ENCODE measurements around the gene CTSL.
A peak's percentile ranks its signal among the peaks of the same experiment; 100 is the strongest.

The CTSL gene

DNA sequence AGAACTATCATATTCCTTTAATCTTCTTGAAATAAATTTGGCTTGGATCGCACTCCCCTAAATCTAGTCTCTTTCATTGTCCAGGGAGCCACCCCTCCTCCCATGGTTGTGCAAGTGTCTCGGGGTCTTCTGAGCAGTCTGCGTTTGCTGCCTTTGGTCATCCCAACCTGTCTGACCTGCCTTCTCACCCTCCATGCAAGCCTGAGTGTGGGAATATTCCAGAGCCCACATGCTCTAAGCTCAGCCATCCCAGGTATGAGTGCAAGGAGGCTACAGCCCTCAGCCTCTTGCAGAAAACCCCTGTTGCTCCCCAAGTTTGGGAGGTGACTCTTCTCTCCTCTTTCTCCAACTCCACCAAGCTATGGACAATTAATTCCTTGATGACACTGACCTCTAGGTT lies 7.7 kb upstream of the CTSL start:
- Histone ChIP-seq H3K9ac (ENCODE audit: low read length in 5 of 5) (no peak overlapping the region), H3K9me3 (ENCODE audit: control insufficient read depth in 5 of 5, low read length in 5 of 5) (no peaks in the 10 kb centered on the region), H3K27ac (ENCODE audit: low read depth, low read length) (no peak overlapping the region), H3K27me3 (ENCODE audit: control insufficient read depth in 5 of 5, insufficient read depth in 4 of 5, low read length in 5 of 5) (peaks cover 0 to 4% (median 0%) of the 10 kb centered on the region in 5 donors), H3K4me3 (ENCODE audit: low read depth in 1 of 5, low read length in 5 of 5) (no peak overlapping the region), H3K4me1 (ENCODE audit: control insufficient read depth in 5 of 5, insufficient read depth in 5 of 5, low read length in 5 of 5) (peaks cover 6 to 30% (median 10%) of the 10 kb centered on the region in 5 donors), H3K36me3 (ENCODE audit: control insufficient read depth in 5 of 5, insufficient read depth in 5 of 5, low read length in 5 of 5) (no peaks in the 10 kb centered on the region)

GRCh38 chr9:87718852-87719612 lies 6.9 kb upstream of the CTSL start:
- peaks cover 6 to 23% (median 10%) of the 10 kb centered on the region in 5 donors for H3K4me1 ChIP-seq (ENCODE audit: control insufficient read depth in 5 of 5, insufficient read depth in 5 of 5, low read length in 5 of 5)
- H3K27me3 ChIP-seq (ENCODE audit: control insufficient read depth in 5 of 5, insufficient read depth in 4 of 5, low read length in 5 of 5) = no peaks in the 10 kb centered on the region
- H3K36me3 ChIP-seq (ENCODE audit: control insufficient read depth in 5 of 5, insufficient read depth in 5 of 5, low read length in 5 of 5) = no peaks in the 10 kb centered on the region
- no peak overlapping the region for H3K9ac ChIP-seq (ENCODE audit: low read length in 5 of 5)
- no peaks in the 10 kb centered on the region for H3K9me3 ChIP-seq (ENCODE audit: control insufficient read depth in 5 of 5, low read length in 5 of 5)
- H3K4me3 ChIP-seq (ENCODE audit: low read depth in 1 of 5, low read length in 5 of 5) = no peak overlapping the region
- no peak overlapping the region for H3K27ac ChIP-seq (ENCODE audit: low read depth, low read length)

DNA sequence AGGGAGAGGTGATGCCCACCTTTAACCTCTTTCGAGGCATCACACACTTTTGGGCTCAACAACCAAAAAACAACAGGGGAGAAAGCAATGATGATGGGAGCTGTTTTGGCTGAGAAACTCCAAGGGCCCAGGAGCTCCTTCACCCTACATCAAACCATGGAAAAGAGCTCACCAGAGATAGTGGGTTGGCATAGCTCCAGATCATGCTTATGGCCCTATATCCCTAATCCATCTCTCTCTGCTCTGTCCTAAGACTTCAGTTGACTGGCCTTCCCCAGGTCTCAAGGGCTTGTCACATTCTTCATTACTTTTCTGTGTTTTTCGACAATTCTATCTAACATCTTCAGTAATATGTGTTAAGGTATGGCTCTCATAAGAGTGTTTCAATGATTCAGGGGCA lies 5.7 kb upstream of the CTSL start:
- Histone ChIP-seq H3K9ac (ENCODE audit: low read length in 5 of 5) (no peak overlapping the region), H3K4me3 (ENCODE audit: low read depth in 1 of 5, low read length in 5 of 5) (no peak overlapping the region), H3K27ac (ENCODE audit: low read depth, low read length) (no peak overlapping the region), H3K4me1 (ENCODE audit: control insufficient read depth in 5 of 5, insufficient read depth in 5 of 5, low read length in 5 of 5) (peaks cover under 1 to 15% (median 3%) of the 10 kb centered on the region in 5 donors), H3K9me3 (ENCODE audit: control insufficient read depth in 5 of 5, low read length in 5 of 5) (no peaks in the 10 kb centered on the region), H3K27me3 (ENCODE audit: control insufficient read depth in 5 of 5, insufficient read depth in 4 of 5, low read length in 5 of 5) (no peaks in the 10 kb centered on the region), H3K36me3 (ENCODE audit: control insufficient read depth in 5 of 5, insufficient read depth in 5 of 5, low read length in 5 of 5) (no peaks in the 10 kb centered on the region)

DNA sequence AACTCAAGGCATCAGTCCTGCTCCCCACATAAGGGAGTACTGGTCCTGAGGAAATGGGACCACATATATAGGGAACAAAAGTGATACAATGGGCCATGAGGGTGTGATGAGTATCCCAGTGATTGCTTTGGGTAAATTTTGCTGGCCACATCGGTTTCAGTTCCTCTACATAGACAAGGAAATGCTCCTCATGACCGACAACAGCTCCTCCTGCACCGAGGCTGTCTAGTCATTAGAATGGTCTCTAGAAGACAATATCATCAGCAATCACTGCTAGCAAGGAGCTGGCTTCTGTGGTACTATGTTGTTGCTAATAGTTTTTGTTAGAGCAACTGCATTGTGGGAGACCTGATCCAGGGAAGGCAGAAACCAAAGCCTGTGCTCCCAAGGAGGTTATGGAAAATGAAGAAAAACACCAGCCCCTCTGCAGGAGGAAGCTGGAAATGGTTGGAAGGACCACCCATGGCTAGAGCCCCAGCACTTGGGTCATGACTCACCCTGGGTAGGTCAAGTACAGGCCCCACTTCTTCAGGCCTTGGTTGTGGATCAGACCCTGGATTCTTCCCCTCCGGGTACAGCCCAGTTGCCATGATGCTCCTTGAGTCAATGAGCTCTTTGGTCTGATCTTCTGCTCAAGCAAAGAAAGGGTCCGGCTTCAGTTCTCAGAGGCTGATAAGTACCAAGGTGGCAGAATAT lies 3.4 kb upstream of the CTSL start:
- peaks cover 0 to 2% (median 0%) of the 10 kb centered on the region in 5 donors for H3K36me3 ChIP-seq (ENCODE audit: control insufficient read depth in 5 of 5, insufficient read depth in 5 of 5, low read length in 5 of 5)
- no peak overlapping the region for H3K4me3 ChIP-seq (ENCODE audit: low read depth in 1 of 5, low read length in 5 of 5)
- H3K9me3 ChIP-seq (ENCODE audit: control insufficient read depth in 5 of 5, low read length in 5 of 5) = no peaks in the 10 kb centered on the region
- H3K27ac ChIP-seq (ENCODE audit: low read depth, low read length) = peak overlapping the region; percentile 6
- H3K4me1 ChIP-seq (ENCODE audit: control insufficient read depth in 5 of 5, insufficient read depth in 5 of 5, low read length in 5 of 5) = peaks cover 5 to 30% (median 15%) of the 10 kb centered on the region in 5 donors
- H3K9ac ChIP-seq (ENCODE audit: low read length in 5 of 5) = no peak overlapping the region
- H3K27me3 ChIP-seq (ENCODE audit: control insufficient read depth in 5 of 5, insufficient read depth in 4 of 5, low read length in 5 of 5) = no peaks in the 10 kb centered on the region

DNA sequence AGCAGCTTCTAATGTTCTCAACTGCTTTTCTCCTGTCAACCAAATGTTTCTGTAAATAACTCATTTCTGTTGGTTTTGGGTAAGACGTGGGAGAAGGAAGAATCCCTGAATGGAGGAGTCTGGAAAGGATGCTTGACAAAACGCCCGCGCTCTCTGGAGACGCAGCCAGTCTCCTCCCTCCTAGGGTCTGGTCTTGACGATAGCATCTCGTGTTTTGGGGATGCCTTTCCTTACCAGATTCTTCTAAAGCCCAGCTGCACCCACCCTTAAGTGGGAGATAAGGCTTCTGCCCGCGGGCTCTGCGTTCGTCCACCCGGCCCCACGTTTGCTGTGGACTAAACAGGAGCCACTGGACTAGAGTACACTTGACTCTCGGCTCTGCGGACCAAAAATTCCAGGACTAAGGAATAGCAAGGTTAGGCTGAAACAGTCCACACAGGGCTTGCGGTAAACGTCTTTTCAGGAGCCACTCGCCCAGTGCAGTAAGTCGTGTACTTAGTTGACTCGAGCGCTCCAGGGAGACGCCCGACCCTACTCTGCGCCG lies 491 bp upstream of the CTSL start:
- H3K36me3 ChIP-seq (ENCODE audit: control insufficient read depth in 5 of 5, insufficient read depth in 5 of 5, low read length in 5 of 5) = peaks cover 19 to 30% (median 25%) of the 10 kb centered on the region in 5 donors
- peak overlapping the region; percentile 80 to 95 (median 85) for H3K4me3 ChIP-seq (ENCODE audit: low read depth in 1 of 5, low read length in 5 of 5)
- H3K9me3 ChIP-seq (ENCODE audit: control insufficient read depth in 5 of 5, low read length in 5 of 5) = no peaks in the 10 kb centered on the region
- no peaks in the 10 kb centered on the region for H3K27me3 ChIP-seq (ENCODE audit: control insufficient read depth in 5 of 5, insufficient read depth in 4 of 5, low read length in 5 of 5)
- H3K27ac ChIP-seq (ENCODE audit: low read depth, low read length) = peak overlapping the region; percentile 96
- H3K9ac ChIP-seq (ENCODE audit: low read length in 5 of 5) = peak overlapping the region in 4 of 5 donors; percentile 81 to 98 (median 89)
- peaks cover 3 to 38% (median 34%) of the 10 kb centered on the region in 5 donors for H3K4me1 ChIP-seq (ENCODE audit: control insufficient read depth in 5 of 5, insufficient read depth in 5 of 5, low read length in 5 of 5)

GRCh38 chr9:87729246-87729645 lies 3.3 kb downstream of the CTSL start:
- H3K4me3 ChIP-seq (ENCODE audit: low read depth in 1 of 5, low read length in 5 of 5) = peak overlapping the region; percentile 30 to 89 (median 85)
- H3K9me3 ChIP-seq (ENCODE audit: control insufficient read depth in 5 of 5, low read length in 5 of 5) = no peaks in the 10 kb centered on the region
- no peaks in the 10 kb centered on the region for H3K27me3 ChIP-seq (ENCODE audit: control insufficient read depth in 5 of 5, insufficient read depth in 4 of 5, low read length in 5 of 5)
- peaks cover 23 to 49% (median 41%) of the 10 kb centered on the region in 5 donors for H3K36me3 ChIP-seq (ENCODE audit: control insufficient read depth in 5 of 5, insufficient read depth in 5 of 5, low read length in 5 of 5)
- H3K9ac ChIP-seq (ENCODE audit: low read length in 5 of 5) = peak overlapping the region in 1 of 5 donors; percentile 29
- H3K27ac ChIP-seq (ENCODE audit: low read depth, low read length) = peak overlapping the region; percentile 8
- H3K4me1 ChIP-seq (ENCODE audit: control insufficient read depth in 5 of 5, insufficient read depth in 5 of 5, low read length in 5 of 5) = peaks cover 3 to 39% (median 31%) of the 10 kb centered on the region in 5 donors

- Histone ChIP-seq H3K4me1 (ENCODE audit: control insufficient read depth in 5 of 5, insufficient read depth in 5 of 5, low read length in 5 of 5) (peaks cover 0 to 32% (median 24%) of the 10 kb centered on the region in 5 donors), H3K4me3 (ENCODE audit: low read depth in 1 of 5, low read length in 5 of 5) (no peak overlapping the region), H3K27me3 (ENCODE audit: control insufficient read depth in 5 of 5, insufficient read depth in 4 of 5, low read length in 5 of 5) (no peaks in the 10 kb centered on the region), H3K36me3 (ENCODE audit: control insufficient read depth in 5 of 5, insufficient read depth in 5 of 5, low read length in 5 of 5) (peaks cover 23 to 49% (median 41%) of the 10 kb centered on the region in 5 donors), H3K9ac (ENCODE audit: low read length in 5 of 5) (no peak overlapping the region), H3K27ac (ENCODE audit: low read depth, low read length) (no peak overlapping the region), H3K9me3 (ENCODE audit: control insufficient read depth in 5 of 5, low read length in 5 of 5) (no peaks in the 10 kb centered on the region)
Observed at GRCh38 chr9:87731321-87731720, 5.4 kb downstream of the CTSL start.

GRCh38 chr9:87732344-87732743 lies 6.4 kb downstream of the CTSL start:
- H3K9me3 ChIP-seq (ENCODE audit: control insufficient read depth in 5 of 5, low read length in 5 of 5) = no peaks in the 10 kb centered on the region
- no peak overlapping the region for H3K4me3 ChIP-seq (ENCODE audit: low read depth in 1 of 5, low read length in 5 of 5)
- no peak overlapping the region for H3K9ac ChIP-seq (ENCODE audit: low read length in 5 of 5)
- peaks cover 0 to 27% (median 16%) of the 10 kb centered on the region in 5 donors for H3K4me1 ChIP-seq (ENCODE audit: control insufficient read depth in 5 of 5, insufficient read depth in 5 of 5, low read length in 5 of 5)
- H3K27ac ChIP-seq (ENCODE audit: low read depth, low read length) = no peak overlapping the region
- peaks cover 23 to 49% (median 41%) of the 10 kb centered on the region in 5 donors for H3K36me3 ChIP-seq (ENCODE audit: control insufficient read depth in 5 of 5, insufficient read depth in 5 of 5, low read length in 5 of 5)
- H3K27me3 ChIP-seq (ENCODE audit: control insufficient read depth in 5 of 5, insufficient read depth in 4 of 5, low read length in 5 of 5) = no peaks in the 10 kb centered on the region

DNA sequence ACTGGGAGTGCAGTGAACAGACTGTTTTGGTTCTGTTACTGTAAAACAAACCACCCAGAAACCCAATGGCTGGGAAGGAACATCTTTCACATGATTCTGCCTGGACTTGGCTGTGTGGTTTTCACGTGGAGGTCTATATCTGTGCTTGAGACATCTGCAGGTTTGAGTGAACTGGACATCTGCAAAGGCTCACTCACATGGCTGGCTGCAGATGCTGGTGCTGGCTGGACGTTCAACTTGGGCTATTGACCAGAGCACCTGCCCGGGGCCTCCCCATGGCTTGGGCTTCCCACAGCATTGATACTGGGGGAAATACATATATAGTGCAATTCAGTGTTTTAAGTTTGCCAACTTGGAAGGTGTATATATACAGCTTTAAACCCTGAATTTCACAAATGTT lies 6.8 kb downstream of the CTSL start:
- no peak overlapping the region for H3K9ac ChIP-seq (ENCODE audit: low read length in 5 of 5)
- peaks cover 0 to 23% (median 12%) of the 10 kb centered on the region in 5 donors for H3K4me1 ChIP-seq (ENCODE audit: control insufficient read depth in 5 of 5, insufficient read depth in 5 of 5, low read length in 5 of 5)
- H3K27me3 ChIP-seq (ENCODE audit: control insufficient read depth in 5 of 5, insufficient read depth in 4 of 5, low read length in 5 of 5) = no peaks in the 10 kb centered on the region
- no peak overlapping the region for H3K4me3 ChIP-seq (ENCODE audit: low read depth in 1 of 5, low read length in 5 of 5)
- no peak overlapping the region for H3K27ac ChIP-seq (ENCODE audit: low read depth, low read length)
- no peaks in the 10 kb centered on the region for H3K9me3 ChIP-seq (ENCODE audit: control insufficient read depth in 5 of 5, low read length in 5 of 5)
- peaks cover 23 to 46% (median 39%) of the 10 kb centered on the region in 5 donors for H3K36me3 ChIP-seq (ENCODE audit: control insufficient read depth in 5 of 5, insufficient read depth in 5 of 5, low read length in 5 of 5)

All from subcutaneous abdominal adipose tissue (tissue), 5 donors.